ENCODE results near the gene NXF1.
A peak's percentile ranks its signal among the peaks of the same experiment; 100 is the strongest.

Gene NXF1

DNA sequence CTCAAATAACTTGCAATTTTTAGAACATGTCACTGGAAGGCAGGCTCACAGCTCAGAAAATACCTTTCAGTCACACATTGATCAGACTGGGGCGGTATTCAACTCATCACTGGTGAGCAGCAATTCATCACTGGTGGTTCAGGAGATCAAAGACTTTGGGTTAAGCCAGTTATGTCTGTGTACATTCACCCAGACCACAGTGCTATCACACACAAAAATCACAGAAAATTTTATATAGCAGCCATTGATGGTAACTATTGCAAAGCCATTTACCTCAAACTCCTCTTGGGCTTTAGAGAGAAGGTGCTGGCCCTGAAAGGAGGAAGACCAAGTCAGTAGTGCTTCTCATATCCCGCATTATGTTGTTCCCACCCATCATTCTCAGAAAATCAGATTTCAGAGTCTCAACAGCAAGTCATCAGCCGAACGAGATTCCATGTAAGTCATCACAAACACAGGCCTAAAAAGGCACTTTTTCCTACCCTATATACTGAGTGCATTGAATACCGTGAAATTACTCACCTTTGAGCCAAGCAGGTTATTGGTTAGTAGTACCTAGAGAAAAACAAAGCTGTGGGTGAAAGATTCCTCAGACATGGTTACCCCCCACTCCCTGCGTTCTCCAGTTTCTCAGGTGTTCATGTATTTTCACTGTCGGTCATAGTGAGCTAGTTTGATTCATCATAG lies 48.2 kb upstream of the NXF1 start:
- Histone ChIP-seq H3K36me3 (ENCODE audit: control insufficient read depth in 2 of 2, insufficient read depth in 1 of 2, low read length in 2 of 2) (peaks cover 3 to 42% of the 10 kb centered on the region in 2 experiments; a peak in 1 of 3 replicates), H3K27ac (ENCODE audit: extremely low read depth, low read depth, low read length) (peak overlapping the region; percentile 4; the same call in 1 of the 2 replicates), H3K4me3 (ENCODE audit: low read depth, low read length) (peak overlapping the region; percentile 88), H3K4me1 (ENCODE audit: control insufficient read depth, insufficient read depth, low read length) (no peaks in the 10 kb centered on the region), H3K9me3 (ENCODE audit: control insufficient read depth, insufficient read depth, low read depth, low read length) (no peaks in the 10 kb centered on the region)
- TF ChIP-seq, protein P1, sequence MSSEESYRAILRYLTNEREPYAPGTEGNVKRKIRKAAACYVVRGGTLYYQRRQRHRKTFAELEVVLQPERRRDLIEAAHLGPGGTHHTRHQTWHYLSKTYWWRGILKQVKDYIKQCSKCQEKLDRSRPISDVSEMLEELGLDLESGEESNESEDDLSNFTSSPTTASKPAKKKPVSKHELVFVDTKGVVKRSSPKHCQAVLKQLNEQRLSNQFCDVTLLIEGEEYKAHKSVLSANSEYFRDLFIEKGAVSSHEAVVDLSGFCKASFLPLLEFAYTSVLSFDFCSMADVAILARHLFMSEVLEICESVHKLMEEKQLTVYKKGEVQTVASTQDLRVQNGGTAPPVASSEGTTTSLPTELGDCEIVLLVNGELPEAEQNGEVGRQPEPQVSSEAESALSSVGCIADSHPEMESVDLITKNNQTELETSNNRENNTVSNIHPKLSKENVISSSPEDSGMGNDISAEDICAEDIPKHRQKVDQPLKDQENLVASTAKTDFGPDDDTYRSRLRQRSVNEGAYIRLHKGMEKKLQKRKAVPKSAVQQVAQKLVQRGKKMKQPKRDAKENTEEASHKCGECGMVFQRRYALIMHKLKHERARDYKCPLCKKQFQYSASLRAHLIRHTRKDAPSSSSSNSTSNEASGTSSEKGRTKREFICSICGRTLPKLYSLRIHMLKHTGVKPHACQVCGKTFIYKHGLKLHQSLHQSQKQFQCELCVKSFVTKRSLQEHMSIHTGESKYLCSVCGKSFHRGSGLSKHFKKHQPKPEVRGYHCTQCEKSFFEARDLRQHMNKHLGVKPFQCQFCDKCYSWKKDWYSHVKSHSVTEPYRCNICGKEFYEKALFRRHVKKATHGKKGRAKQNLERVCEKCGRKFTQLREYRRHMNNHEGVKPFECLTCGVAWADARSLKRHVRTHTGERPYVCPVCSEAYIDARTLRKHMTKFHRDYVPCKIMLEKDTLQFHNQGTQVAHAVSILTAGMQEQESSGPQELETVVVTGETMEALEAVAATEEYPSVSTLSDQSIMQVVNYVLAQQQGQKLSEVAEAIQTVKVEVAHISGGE (tag by site-specific recombination; conservative IDR thresholded peaks at IDR 0.05; ENCODE audit: low read depth): no peak
- POLR2A ChIA-PET: interaction anchor here (0.5 to 5.5 kb wide), 18 partner anchors 10 to 188 kb away, joined by 3 to 182 read pairs (median 4); partner anchors contain the start of genes C11orf98, CSKMT, NXF1 and SLC3A2
- CTCF ChIA-PET: interaction anchor here (0.9 to 3.9 kb wide), 3 partner anchors 31 to 67 kb away, joined by 3 to 24 read pairs (median 4); partner anchors contain the start of gene TMEM179B

DNA sequence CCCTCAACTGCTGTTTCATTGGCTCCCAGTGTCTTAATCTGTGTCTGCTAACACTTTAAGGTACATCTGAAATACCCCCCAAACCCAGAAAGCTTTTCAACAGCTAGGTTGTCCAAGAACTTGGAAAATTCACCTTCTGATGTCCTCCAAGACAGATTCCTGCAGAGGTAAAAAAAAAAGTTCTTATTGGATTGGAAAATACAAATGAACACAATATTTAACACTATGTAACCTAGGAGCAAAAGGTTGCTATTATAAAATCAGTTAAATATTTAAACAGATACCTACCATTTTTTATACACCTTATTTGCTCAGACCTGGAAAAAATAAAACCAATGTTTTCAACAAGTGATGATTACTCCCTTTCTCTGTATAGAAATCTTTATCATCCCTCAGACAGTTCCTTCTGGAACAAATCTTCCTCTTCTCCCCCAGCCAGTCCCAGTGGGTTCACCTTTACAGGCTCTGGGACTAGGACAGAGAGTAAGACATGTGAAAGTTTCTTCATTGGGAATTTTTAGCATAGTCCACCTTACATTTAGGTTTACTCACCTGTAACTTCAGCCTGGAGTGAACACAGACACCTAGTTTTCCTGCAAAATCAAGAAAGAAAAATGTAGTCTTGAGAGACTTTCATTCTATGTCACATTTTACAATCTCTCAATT lies 47.4 kb upstream of the NXF1 start:
- POLR2A ChIA-PET: interaction anchor here (0.5 to 4.0 kb wide), 9 partner anchors 10 to 261 kb away, joined by 3 to 96 read pairs (median 4); partner anchors contain the start of genes MTA2, SLC3A2, TMEM179B and TUT1
- Histone ChIP-seq H3K36me3 (ENCODE audit: control insufficient read depth in 2 of 2, insufficient read depth in 1 of 2, low read length in 2 of 2) (peaks cover 3 to 42% of the 10 kb centered on the region in 2 experiments; a peak in 1 of 3 replicates), H3K4me1 (ENCODE audit: control insufficient read depth, insufficient read depth, low read length) (no peaks in the 10 kb centered on the region), H3K27ac (ENCODE audit: extremely low read depth, low read depth, low read length) (no peak overlapping the region), H3K4me3 (ENCODE audit: low read depth, low read length) (no peak overlapping the region), H3K9me3 (ENCODE audit: control insufficient read depth, insufficient read depth, low read depth, low read length) (no peaks in the 10 kb centered on the region)
- TF ChIP-seq, protein P2, sequence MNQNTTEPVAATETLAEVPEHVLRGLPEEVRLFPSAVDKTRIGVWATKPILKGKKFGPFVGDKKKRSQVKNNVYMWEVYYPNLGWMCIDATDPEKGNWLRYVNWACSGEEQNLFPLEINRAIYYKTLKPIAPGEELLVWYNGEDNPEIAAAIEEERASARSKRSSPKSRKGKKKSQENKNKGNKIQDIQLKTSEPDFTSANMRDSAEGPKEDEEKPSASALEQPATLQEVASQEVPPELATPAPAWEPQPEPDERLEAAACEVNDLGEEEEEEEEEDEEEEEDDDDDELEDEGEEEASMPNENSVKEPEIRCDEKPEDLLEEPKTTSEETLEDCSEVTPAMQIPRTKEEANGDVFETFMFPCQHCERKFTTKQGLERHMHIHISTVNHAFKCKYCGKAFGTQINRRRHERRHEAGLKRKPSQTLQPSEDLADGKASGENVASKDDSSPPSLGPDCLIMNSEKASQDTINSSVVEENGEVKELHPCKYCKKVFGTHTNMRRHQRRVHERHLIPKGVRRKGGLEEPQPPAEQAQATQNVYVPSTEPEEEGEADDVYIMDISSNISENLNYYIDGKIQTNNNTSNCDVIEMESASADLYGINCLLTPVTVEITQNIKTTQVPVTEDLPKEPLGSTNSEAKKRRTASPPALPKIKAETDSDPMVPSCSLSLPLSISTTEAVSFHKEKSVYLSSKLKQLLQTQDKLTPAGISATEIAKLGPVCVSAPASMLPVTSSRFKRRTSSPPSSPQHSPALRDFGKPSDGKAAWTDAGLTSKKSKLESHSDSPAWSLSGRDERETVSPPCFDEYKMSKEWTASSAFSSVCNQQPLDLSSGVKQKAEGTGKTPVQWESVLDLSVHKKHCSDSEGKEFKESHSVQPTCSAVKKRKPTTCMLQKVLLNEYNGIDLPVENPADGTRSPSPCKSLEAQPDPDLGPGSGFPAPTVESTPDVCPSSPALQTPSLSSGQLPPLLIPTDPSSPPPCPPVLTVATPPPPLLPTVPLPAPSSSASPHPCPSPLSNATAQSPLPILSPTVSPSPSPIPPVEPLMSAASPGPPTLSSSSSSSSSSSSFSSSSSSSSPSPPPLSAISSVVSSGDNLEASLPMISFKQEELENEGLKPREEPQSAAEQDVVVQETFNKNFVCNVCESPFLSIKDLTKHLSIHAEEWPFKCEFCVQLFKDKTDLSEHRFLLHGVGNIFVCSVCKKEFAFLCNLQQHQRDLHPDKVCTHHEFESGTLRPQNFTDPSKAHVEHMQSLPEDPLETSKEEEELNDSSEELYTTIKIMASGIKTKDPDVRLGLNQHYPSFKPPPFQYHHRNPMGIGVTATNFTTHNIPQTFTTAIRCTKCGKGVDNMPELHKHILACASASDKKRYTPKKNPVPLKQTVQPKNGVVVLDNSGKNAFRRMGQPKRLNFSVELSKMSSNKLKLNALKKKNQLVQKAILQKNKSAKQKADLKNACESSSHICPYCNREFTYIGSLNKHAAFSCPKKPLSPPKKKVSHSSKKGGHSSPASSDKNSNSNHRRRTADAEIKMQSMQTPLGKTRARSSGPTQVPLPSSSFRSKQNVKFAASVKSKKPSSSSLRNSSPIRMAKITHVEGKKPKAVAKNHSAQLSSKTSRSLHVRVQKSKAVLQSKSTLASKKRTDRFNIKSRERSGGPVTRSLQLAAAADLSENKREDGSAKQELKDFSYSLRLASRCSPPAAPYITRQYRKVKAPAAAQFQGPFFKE (tag by site-specific recombination; IDR thresholded peaks at IDR 0.05; ENCODE audit: borderline replicate concordance): no peak
- TF ChIP-seq ZNF423 (tag by site-specific recombination; IDR thresholded peaks at IDR 0.05) (no peak), ZNF529 (tag by site-specific recombination; IDR thresholded peaks at IDR 0.05; ENCODE audit: insufficient replicate concordance) (no peak), ZFP69B (tag by site-specific recombination; IDR thresholded peaks at IDR 0.05) (no peak), ZFP37 (tag by site-specific recombination; IDR thresholded peaks at IDR 0.05) (no peak), MEIS1 (CRISPR knock-in tag; IDR thresholded peaks at IDR 0.05; ENCODE audit: borderline replicate concordance) (no peak)
- TF ChIP-seq, protein P3, sequence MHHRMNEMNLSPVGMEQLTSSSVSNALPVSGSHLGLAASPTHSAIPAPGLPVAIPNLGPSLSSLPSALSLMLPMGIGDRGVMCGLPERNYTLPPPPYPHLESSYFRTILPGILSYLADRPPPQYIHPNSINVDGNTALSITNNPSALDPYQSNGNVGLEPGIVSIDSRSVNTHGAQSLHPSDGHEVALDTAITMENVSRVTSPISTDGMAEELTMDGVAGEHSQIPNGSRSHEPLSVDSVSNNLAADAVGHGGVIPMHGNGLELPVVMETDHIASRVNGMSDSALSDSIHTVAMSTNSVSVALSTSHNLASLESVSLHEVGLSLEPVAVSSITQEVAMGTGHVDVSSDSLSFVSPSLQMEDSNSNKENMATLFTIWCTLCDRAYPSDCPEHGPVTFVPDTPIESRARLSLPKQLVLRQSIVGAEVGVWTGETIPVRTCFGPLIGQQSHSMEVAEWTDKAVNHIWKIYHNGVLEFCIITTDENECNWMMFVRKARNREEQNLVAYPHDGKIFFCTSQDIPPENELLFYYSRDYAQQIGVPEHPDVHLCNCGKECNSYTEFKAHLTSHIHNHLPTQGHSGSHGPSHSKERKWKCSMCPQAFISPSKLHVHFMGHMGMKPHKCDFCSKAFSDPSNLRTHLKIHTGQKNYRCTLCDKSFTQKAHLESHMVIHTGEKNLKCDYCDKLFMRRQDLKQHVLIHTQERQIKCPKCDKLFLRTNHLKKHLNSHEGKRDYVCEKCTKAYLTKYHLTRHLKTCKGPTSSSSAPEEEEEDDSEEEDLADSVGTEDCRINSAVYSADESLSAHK (tag by site-specific recombination; IDR thresholded peaks at IDR 0.05): no peak
- TF ChIP-seq, protein P4, sequence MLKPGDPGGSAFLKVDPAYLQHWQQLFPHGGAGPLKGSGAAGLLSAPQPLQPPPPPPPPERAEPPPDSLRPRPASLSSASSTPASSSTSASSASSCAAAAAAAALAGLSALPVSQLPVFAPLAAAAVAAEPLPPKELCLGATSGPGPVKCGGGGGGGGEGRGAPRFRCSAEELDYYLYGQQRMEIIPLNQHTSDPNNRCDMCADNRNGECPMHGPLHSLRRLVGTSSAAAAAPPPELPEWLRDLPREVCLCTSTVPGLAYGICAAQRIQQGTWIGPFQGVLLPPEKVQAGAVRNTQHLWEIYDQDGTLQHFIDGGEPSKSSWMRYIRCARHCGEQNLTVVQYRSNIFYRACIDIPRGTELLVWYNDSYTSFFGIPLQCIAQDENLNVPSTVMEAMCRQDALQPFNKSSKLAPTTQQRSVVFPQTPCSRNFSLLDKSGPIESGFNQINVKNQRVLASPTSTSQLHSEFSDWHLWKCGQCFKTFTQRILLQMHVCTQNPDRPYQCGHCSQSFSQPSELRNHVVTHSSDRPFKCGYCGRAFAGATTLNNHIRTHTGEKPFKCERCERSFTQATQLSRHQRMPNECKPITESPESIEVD (tag by site-specific recombination; IDR thresholded peaks at IDR 0.05): no peak
- CTCF ChIA-PET: no interaction called here

All from HEK293 (cell line).